Liver (tissue), 9 donors: Measurements from ENCODE around the gene MND1. TPM values are rescaled to one million over a fixed set of nuclear protein-coding genes. Genes with fewer than 3 reads are reported as not detected.
A peak's percentile ranks its signal among the peaks of the same experiment; 100 is the strongest.

Experiments
- DNase-seq: peaks from one replicate; pipeline ENCODE4 v3.0.0-alpha.2; 2017; ENCODE audit warnings: low spot score
- H3K27ac ChIP-seq, 2 donors: one replicate each; pipeline ENCODE4 v1.7.0; 2013; ENCODE audit warnings: inconsistent platforms in 2 of 2, low read length in 2 of 2, control low read depth in 1 of 2, low read depth in 1 of 2, mild to moderate bottlenecking in 1 of 2
- H3K27me3 ChIP-seq, 4 donors: one replicate each; pipeline versions ENCODE4 v1.6.1 to v1.7.0; 2013; ENCODE audit warnings: low read length in 3 of 4, inconsistent platforms in 1 of 4, mild to moderate bottlenecking in 1 of 4, moderate library complexity in 1 of 4; ENCODE audit not compliant: control insufficient read depth in 4 of 4, insufficient read depth in 4 of 4
- H3K36me3 ChIP-seq, 4 donors: one replicate each; pipeline versions ENCODE4 v1.6.1 to v1.7.0; 2013; ENCODE audit warnings: low read length in 3 of 4, mild to moderate bottlenecking in 3 of 4, low read depth in 1 of 4, moderate library complexity in 1 of 4; ENCODE audit not compliant: control insufficient read depth in 4 of 4, insufficient read depth in 3 of 4
- H3K4me1 ChIP-seq, 4 donors: one replicate each; pipeline versions ENCODE4 v1.6.1 to v1.7.0; 2013; ENCODE audit warnings: low read length in 3 of 4, mild to moderate bottlenecking in 3 of 4, moderate library complexity in 1 of 4; ENCODE audit not compliant: control insufficient read depth in 4 of 4, insufficient read depth in 4 of 4
- H3K4me3 ChIP-seq, 3 donors: one replicate each; pipeline versions ENCODE4 v1.6.1 to v1.7.0; 2013; ENCODE audit warnings: low read length in 3 of 3, control low read depth in 1 of 3, low read depth in 1 of 3, mild to moderate bottlenecking in 1 of 3
- H3K9ac ChIP-seq, 2 donors: one replicate each; pipeline ENCODE4 v1.7.0; 2013; ENCODE audit warnings: low read length in 2 of 2, mild to moderate bottlenecking in 2 of 2, moderate library complexity in 2 of 2, control low read depth in 1 of 2, low read depth in 1 of 2
- H3K9me3 ChIP-seq, 4 donors: one replicate each; pipeline versions ENCODE4 v1.6.1 to v1.7.0; 2013; ENCODE audit warnings: low read length in 3 of 4; ENCODE audit not compliant: control insufficient read depth in 4 of 4
- EGR1 ChIP-seq, 2 donors: IDR thresholded peaks; 2 replicates each; pipeline ENCODE4 v1.6.1; 2016 to 2018; ENCODE audit warnings: antibody characterized with exemption in 2 of 2, low read depth in 2 of 2
- FOXA2 ChIP-seq: IDR thresholded peaks from 2 replicates; pipeline ENCODE4 v1.6.1; 2016; ENCODE audit warnings: antibody characterized with exemption
- GABPA ChIP-seq, 2 donors: IDR thresholded peaks in 1 of 2; conservative IDR thresholded peaks in 1 of 2; 2 replicates each; pipeline ENCODE4 v1.6.1; 2016; ENCODE audit warnings: antibody characterized with exemption in 2 of 2, mild to moderate bottlenecking in 1 of 2, moderate library complexity in 1 of 2
- HNF4A ChIP-seq, 2 donors: conservative IDR thresholded peaks; 2 replicates each; pipeline ENCODE4 v1.6.1; 2016; ENCODE audit warnings: antibody characterized with exemption in 2 of 2, mild to moderate bottlenecking in 2 of 2
- HNF4G ChIP-seq: IDR thresholded peaks from 2 replicates; pipeline ENCODE4 v1.6.1; 2016; ENCODE audit warnings: antibody characterized with exemption
- JUND ChIP-seq, 2 donors: IDR thresholded peaks; 2 replicates each; pipeline ENCODE4 v1.6.1; 2016; ENCODE audit warnings: antibody characterized with exemption in 2 of 2
- RAD21 ChIP-seq, 2 donors: IDR thresholded peaks; 2 replicates each; pipeline ENCODE4 v1.6.1; 2016; ENCODE audit warnings: antibody characterized with exemption in 2 of 2, mild to moderate bottlenecking in 2 of 2
- RXRA ChIP-seq, 2 donors: IDR thresholded peaks; 2 replicates each; pipeline ENCODE4 v1.6.1; 2017 to 2018; ENCODE audit warnings: antibody characterized with exemption in 2 of 2, mild to moderate bottlenecking in 1 of 2
- SP1 ChIP-seq: IDR thresholded peaks from 2 replicates; pipeline ENCODE4 v1.6.1; 2018; ENCODE audit warnings: antibody characterized with exemption, mild to moderate bottlenecking
- TAF1 ChIP-seq: conservative IDR thresholded peaks from 2 replicates; pipeline ENCODE4 v1.6.1; 2016; ENCODE audit warnings: antibody characterized with exemption, mild to moderate bottlenecking
- YY1 ChIP-seq: IDR thresholded peaks from 2 replicates; pipeline ENCODE4 v1.6.1; 2016; ENCODE audit warnings: antibody characterized with exemption, mild to moderate bottlenecking
- WGBS: extraction: QIAGEN DNeasy Blood & Tissue Kit; methylation state at CpG from one replicate; pipeline ENCODE4 v1.1.7; 2013; 5-methylcytosine and 5-hydroxymethylcytosine counted together
- polyA plus RNA-seq, 2 donors: library from polyadenylated mRNA; stranded (reverse) in 1 of 2; unstranded in 1 of 2; fragments of 200-250 nt in 1 of 2; fragments of >200 nt in 1 of 2; fragmentation: Nextera tagmentation in 1 of 2; extraction: Ambion mirVana in 1 of 2; gene quantifications; one replicate each; pipeline versions ENCODE4 v1.2.1 to v1.2.3, GENCODE V29; 2013 to 2015
- total RNA-seq, 2 donors: library from RNA; depleted of rRNA; stranded (reverse); fragments of >200 nt; gene quantifications; one replicate each; pipeline ENCODE4 v1.2.3, GENCODE V29; 2014
- TF ChIP-seq, protein P1 (sequence below): IDR thresholded peaks from 2 replicates; pipeline ENCODE4 v1.6.1; 2016; ENCODE audit warnings: antibody characterized with exemption
- TF ChIP-seq, protein P2 (sequence below): IDR thresholded peaks from 2 replicates; pipeline ENCODE4 v1.6.1; 2016; ENCODE audit warnings: antibody characterized with exemption, mild to moderate bottlenecking
- TF ChIP-seq, protein P3 (sequence below): fragments of 150-350 bp; IDR thresholded peaks from 2 replicates; pipeline ENCODE4 v1.5.1; 2017; ENCODE audit warnings: improper control_type of control experiment, low read depth, low read length; ENCODE audit not compliant: missing input control
- TF ChIP-seq, protein P4 (sequence below): IDR thresholded peaks from 2 replicates; pipeline ENCODE4 v1.6.1; 2016; ENCODE audit warnings: antibody characterized with exemption
- donor health status: healthy.
- donor health status: healthy.
- donor health status: healthy.
- donor health status: healthy.
- donor health status: healthy.

The MND1 gene
- total and polyA plus RNA-seq, 4 donors = 0.17 to 2.5 (median 0.42) TPM

DNA sequence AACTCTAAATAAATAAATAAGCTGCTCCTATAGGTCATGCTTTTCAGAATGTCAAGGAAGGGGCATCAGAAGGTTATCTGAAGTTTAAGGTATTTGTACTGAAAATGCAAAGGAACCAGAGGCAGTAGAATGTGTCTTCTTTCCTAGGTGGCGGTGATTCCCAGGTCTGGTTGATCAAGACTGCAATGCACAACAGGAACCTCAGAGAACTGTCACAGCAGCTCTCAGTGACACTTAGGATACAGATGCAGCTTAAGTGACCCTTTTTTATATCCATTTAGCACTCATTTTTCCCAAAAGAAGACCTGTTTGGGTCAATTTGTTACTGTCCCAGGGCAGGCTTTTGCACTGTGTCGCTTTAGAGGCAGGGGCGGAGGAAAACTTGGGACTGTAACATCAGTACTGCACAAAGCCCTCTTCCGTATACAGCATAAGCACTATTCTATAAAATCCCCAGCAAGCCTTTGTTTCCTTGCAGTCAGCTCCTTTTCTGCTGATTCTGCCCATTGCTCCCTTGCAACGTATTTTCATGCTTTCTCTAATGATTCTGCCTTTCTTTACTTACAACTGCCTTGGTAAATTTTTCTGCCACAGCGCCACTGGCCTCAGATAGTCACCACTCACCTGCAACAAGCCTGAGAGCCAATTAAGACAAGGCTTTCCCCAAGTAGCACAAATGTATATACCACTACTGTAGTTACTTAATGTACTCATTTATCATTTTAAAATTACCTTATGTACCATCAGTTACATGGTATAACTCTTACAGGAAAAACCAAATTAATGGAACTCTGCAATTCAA, 1.5 kb upstream of the MND1 start:
- peaks cover 1 to 21% (median 12%) of the 10 kb centered on the region in 4 donors for H3K4me1 ChIP-seq
- no peak for TF ChIP-seq HNF4G
- no peak for TF ChIP-seq TAF1
- no peak for TF ChIP-seq FOXA2
- no peak for TF ChIP-seq SP1
- no peak for TF ChIP-seq HNF4A (conservative IDR thresholded peaks at IDR 0.05)
- TF ChIP-seq, protein P1, sequence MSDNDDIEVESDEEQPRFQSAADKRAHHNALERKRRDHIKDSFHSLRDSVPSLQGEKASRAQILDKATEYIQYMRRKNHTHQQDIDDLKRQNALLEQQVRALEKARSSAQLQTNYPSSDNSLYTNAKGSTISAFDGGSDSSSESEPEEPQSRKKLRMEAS = no peak
- TF ChIP-seq, protein P2, sequence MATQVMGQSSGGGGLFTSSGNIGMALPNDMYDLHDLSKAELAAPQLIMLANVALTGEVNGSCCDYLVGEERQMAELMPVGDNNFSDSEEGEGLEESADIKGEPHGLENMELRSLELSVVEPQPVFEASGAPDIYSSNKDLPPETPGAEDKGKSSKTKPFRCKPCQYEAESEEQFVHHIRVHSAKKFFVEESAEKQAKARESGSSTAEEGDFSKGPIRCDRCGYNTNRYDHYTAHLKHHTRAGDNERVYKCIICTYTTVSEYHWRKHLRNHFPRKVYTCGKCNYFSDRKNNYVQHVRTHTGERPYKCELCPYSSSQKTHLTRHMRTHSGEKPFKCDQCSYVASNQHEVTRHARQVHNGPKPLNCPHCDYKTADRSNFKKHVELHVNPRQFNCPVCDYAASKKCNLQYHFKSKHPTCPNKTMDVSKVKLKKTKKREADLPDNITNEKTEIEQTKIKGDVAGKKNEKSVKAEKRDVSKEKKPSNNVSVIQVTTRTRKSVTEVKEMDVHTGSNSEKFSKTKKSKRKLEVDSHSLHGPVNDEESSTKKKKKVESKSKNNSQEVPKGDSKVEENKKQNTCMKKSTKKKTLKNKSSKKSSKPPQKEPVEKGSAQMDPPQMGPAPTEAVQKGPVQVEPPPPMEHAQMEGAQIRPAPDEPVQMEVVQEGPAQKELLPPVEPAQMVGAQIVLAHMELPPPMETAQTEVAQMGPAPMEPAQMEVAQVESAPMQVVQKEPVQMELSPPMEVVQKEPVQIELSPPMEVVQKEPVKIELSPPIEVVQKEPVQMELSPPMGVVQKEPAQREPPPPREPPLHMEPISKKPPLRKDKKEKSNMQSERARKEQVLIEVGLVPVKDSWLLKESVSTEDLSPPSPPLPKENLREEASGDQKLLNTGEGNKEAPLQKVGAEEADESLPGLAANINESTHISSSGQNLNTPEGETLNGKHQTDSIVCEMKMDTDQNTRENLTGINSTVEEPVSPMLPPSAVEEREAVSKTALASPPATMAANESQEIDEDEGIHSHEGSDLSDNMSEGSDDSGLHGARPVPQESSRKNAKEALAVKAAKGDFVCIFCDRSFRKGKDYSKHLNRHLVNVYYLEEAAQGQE = no peak
- TF ChIP-seq, protein P3, sequence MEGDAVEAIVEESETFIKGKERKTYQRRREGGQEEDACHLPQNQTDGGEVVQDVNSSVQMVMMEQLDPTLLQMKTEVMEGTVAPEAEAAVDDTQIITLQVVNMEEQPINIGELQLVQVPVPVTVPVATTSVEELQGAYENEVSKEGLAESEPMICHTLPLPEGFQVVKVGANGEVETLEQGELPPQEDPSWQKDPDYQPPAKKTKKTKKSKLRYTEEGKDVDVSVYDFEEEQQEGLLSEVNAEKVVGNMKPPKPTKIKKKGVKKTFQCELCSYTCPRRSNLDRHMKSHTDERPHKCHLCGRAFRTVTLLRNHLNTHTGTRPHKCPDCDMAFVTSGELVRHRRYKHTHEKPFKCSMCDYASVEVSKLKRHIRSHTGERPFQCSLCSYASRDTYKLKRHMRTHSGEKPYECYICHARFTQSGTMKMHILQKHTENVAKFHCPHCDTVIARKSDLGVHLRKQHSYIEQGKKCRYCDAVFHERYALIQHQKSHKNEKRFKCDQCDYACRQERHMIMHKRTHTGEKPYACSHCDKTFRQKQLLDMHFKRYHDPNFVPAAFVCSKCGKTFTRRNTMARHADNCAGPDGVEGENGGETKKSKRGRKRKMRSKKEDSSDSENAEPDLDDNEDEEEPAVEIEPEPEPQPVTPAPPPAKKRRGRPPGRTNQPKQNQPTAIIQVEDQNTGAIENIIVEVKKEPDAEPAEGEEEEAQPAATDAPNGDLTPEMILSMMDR = no peak
- TF ChIP-seq YY1 = no peak
- TF ChIP-seq RXRA (IDR thresholded peaks at IDR 0.05) = no peak
- no peak for TF ChIP-seq RAD21 (IDR thresholded peaks at IDR 0.05)
- no peak for TF ChIP-seq JUND (IDR thresholded peaks at IDR 0.05)
- TF ChIP-seq GABPA (IDR thresholded peaks at IDR 0.05 in 1 of 2, conservative IDR thresholded peaks at IDR 0.05 in 1 of 2) = no peak
- H3K9me3 ChIP-seq = no peaks in the 10 kb centered on the region
- WGBS = 91% methylated on average over 6 of the region's 6 CpGs
- H3K27ac ChIP-seq = no peak overlapping the region
- no peak overlapping the region for H3K9ac ChIP-seq
- H3K36me3 ChIP-seq = no peaks in the 10 kb centered on the region
- H3K27me3 ChIP-seq = no peaks in the 10 kb centered on the region
- no peak overlapping the region for H3K4me3 ChIP-seq
- no peak for DNase-seq

DNA sequence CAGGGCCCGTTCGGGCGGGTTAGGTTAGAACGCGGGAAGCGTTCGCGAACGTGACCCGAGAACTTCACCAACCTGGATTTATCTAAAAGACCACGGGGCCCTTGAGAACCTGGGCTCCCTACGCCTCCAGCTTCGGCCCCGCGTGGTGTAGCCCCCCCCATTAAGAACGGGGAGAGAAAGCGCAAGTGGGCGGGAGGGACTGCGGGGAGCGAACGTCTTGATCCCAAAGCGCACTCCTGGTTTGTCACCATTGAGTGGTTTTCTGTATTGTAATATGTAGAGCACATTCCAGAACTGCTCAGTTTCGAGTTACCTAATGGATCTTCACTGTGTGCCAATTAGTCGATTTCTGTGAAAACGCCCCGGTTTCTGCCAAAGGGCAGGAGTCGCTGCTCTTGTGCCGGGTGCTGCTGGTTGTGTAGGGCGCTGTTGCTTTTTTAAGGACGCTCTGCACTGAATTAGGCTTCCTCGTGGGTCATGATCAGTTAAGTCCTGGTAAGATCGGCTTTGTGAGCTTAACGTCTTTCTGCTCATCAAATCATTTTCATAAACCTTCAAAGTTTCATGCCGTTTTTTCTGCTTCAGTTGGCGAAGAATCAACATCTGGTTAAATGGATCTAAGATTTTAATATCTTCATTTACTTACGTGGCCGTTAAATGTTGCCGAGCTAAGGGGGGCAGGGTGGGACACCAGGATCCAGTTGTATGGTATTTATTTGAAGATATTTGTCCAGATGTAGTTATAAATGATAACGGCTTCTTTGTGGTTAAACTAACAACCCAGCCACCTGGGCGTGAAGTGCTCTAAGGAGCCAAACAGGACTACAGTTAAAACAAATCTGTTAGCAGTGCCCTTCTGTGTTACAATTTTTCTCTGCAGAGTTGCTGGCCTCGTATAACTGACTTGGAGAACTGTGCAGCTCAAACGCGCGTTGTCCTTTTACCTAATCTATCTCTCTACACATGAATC, 809 bp downstream of the MND1 start:
- no peaks in the 10 kb centered on the region for H3K36me3 ChIP-seq
- DNase-seq = peak; percentile 56
- peaks cover 1 to 21% (median 12%) of the 10 kb centered on the region in 4 donors for H3K4me1 ChIP-seq
- H3K27me3 ChIP-seq = no peaks in the 10 kb centered on the region
- no peaks in the 10 kb centered on the region for H3K9me3 ChIP-seq
- peak overlapping the region; percentile 80 to 90 (median 85) for H3K4me3 ChIP-seq
- 1% methylated on average over 44 of the region's 44 CpGs for WGBS
- TF ChIP-seq HNF4A (conservative IDR thresholded peaks at IDR 0.05) (peak; percentile 28 to 32), RXRA (IDR thresholded peaks at IDR 0.05) (peak; percentile 12 to 32), YY1 (peak; percentile 27), RAD21 (IDR thresholded peaks at IDR 0.05) (peak; percentile 48 to 63), EGR1 (IDR thresholded peaks at IDR 0.05; ENCODE audit: low read depth in 2 of 2) (no peak), JUND (IDR thresholded peaks at IDR 0.05) (no peak), GABPA (IDR thresholded peaks at IDR 0.05 in 1 of 2, conservative IDR thresholded peaks at IDR 0.05 in 1 of 2) (no peak)
- TF ChIP-seq, protein P2 = peak; percentile 45
- TF ChIP-seq, protein P4, sequence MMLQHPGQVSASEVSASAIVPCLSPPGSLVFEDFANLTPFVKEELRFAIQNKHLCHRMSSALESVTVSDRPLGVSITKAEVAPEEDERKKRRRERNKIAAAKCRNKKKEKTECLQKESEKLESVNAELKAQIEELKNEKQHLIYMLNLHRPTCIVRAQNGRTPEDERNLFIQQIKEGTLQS = no peak
- peak overlapping the region; percentile 21 to 63 for H3K27ac ChIP-seq
- peak overlapping the region; percentile 52 to 60 for H3K9ac ChIP-seq
